Keratinocyte (primary cell): ENCODE data around the gene AMACR. TPM values are rescaled to one million over a fixed set of nuclear protein-coding genes. Genes with fewer than 3 reads are reported as not detected.

Experiments
- DNase-seq: peaks from one replicate; pipeline ENCODE4 v3.0.0-alpha.2; 2011; ENCODE audit warnings: low read depth, missing footprints, low spot score
- FAIRE-seq: peaks from 2 replicates; lab custom pipeline; 2011; peaks lifted over from hg19 to GRCh38; lab: Jason Lieb, UNC
- H2AFZ ChIP-seq: 2 replicates; pipeline ENCODE4 v1.6.0; 2012; ENCODE audit warnings: low read length, control low read depth, inconsistent platforms; ENCODE audit not compliant: control insufficient read depth
- H3K27ac ChIP-seq: 2 replicates; pipeline ENCODE4 v1.5.1; 2011; ENCODE audit warnings: low read length; ENCODE audit not compliant: control insufficient read depth, insufficient read depth
- H3K27me3 ChIP-seq: 3 replicates; pipeline ENCODE4 v1.6.0; 2011; ENCODE audit warnings: low read length; ENCODE audit not compliant: control insufficient read depth, insufficient read depth; ENCODE audit errors: extremely low read depth
- H3K36me3 ChIP-seq, 2 experiments: 2 replicates in 1 of 2; 3 replicates in 1 of 2; pipeline ENCODE4 v1.5.1; 2011; ENCODE audit warnings: low read length in 2 of 2, mild to moderate bottlenecking in 1 of 2; ENCODE audit not compliant: control insufficient read depth in 2 of 2, insufficient read depth in 2 of 2; ENCODE audit errors: extremely low read depth in 1 of 2
- H3K4me1 ChIP-seq: 3 replicates; pipeline ENCODE4 v1.5.1; 2011; ENCODE audit warnings: low read length; ENCODE audit not compliant: control insufficient read depth, insufficient read depth; ENCODE audit errors: extremely low read depth
- H3K4me2 ChIP-seq: 3 replicates; pipeline ENCODE4 v1.6.0; 2011; ENCODE audit warnings: low read depth, low read length; ENCODE audit not compliant: control insufficient read depth, insufficient read depth; ENCODE audit errors: extremely low read depth
- H3K4me3 ChIP-seq, 3 experiments: fragments of 200-600 bp in 1 of 3; sonication (generic) in 1 of 3; 2 replicates in 2 of 3; 3 replicates in 1 of 3; pipeline ENCODE4 v1.5.1; 2011 to 2016; ENCODE audit warnings: low read length in 3 of 3, mild to moderate bottlenecking in 3 of 3, control low read depth in 2 of 3, inconsistent platforms in 1 of 3, low read depth in 1 of 3, mixed read lengths in 1 of 3, mixed run types in 1 of 3, moderate library complexity in 1 of 3; ENCODE audit not compliant: control insufficient read depth in 2 of 3, insufficient read depth in 2 of 3; ENCODE audit errors: extremely low read depth in 1 of 3
- H3K79me2 ChIP-seq: 2 replicates; pipeline ENCODE4 v1.6.0; 2012; ENCODE audit warnings: low read length; ENCODE audit not compliant: control insufficient read depth, insufficient read depth
- H3K9ac ChIP-seq: 3 replicates; pipeline ENCODE4 v1.6.0; 2011; ENCODE audit warnings: low read length; ENCODE audit not compliant: control insufficient read depth, insufficient read depth; ENCODE audit errors: extremely low read depth
- H3K9me1 ChIP-seq: 3 replicates; pipeline ENCODE4 v1.6.0; 2011; ENCODE audit warnings: low read length; ENCODE audit not compliant: control insufficient read depth, insufficient read depth; ENCODE audit errors: extremely low read depth
- H3K9me3 ChIP-seq: 2 replicates; pipeline ENCODE4 v1.5.1; 2012; ENCODE audit warnings: low read depth, low read length; ENCODE audit not compliant: control insufficient read depth
- H4K20me1 ChIP-seq: 3 replicates; pipeline ENCODE4 v1.6.0; 2011; ENCODE audit warnings: low read length; ENCODE audit not compliant: control insufficient read depth, insufficient read depth; ENCODE audit errors: extremely low read depth
- CTCF ChIP-seq, 3 experiments: IDR thresholded peaks in 1 of 3; conservative IDR thresholded peaks in 1 of 3; optimal IDR thresholded peaks in 1 of 3; 2 replicates in 2 of 3; 3 replicates in 1 of 3; pipeline versions ENCODE3 to v1.5.1; 2011; ENCODE audit warnings: low read length in 3 of 3, mild to moderate bottlenecking in 3 of 3, moderate library complexity in 2 of 3, control low read depth in 1 of 3, inconsistent platforms in 1 of 3; ENCODE audit not compliant: insufficient read depth in 2 of 3; ENCODE audit errors: extremely low read depth in 1 of 3
- EZH2 ChIP-seq: IDR thresholded peaks from one replicate; pipeline ENCODE4 v1.6.1; 2012; ENCODE audit warnings: inconsistent platforms, mild to moderate bottlenecking, low read length, moderate library complexity
- dilution Hi-C: fragments of 300-500 bp; cut with MboI; formaldehyde crosslinking; loops from one replicate; pipeline ENCODE4 v1.7.0; 2020; ENCODE audit warnings: low sequenced_read_pairs; ENCODE audit not compliant: extremely low pct_ligation_motif_present
- polyA plus RNA-seq, 5 experiments: library from polyadenylated mRNA; depleted of rRNA in 3 of 5; stranded (reverse) in 3 of 5; stranded (forward) in 1 of 5; unstranded in 1 of 5; fragments of >200 nt; gene quantifications; 1 replicate in 1 of 5; 2 replicates in 3 of 5; 3 replicates in 1 of 5; pipeline versions ENCODE4 v1.2.1 to v1.2.3, GENCODE V29; 2011 to 2012; ENCODE audit warnings: missing spikeins in 2 of 5, low read depth in 1 of 5, low replicate concordance in 1 of 5

Gene AMACR
- polyA plus RNA-seq, 1 donor (not counting 4 experiments of a cell fraction or from before 2014, with no cell fraction given): 20.3 TPM

DNA sequence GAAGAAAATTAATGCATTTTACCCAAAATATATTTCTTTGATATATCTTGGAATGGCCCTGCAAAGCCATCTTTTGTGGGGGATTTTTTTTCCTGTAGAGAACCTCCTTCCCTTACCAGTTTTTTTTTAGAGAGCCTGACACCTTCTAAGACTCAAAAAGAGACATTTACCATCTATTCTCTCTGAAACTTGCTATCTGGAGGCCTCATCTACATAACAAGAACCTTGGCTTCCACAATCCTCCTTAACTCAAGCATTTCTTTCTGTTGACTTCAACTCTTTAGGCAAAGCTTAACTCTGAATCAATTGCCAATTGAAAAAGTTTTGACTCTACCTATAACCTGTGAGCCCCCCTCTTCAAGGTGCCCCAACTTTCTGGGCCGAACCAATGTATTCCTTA, 29.5 kb downstream of the AMACR start:
- TF ChIP-seq CTCF (optimal IDR thresholded peaks at IDR 0.05 in 1 of 3, IDR thresholded peaks at IDR 0.05 in 1 of 3, conservative IDR thresholded peaks at IDR 0.05 in 1 of 3; ENCODE audit: extremely low read depth in 1 of 3, insufficient read depth in 2 of 3, low read length in 3 of 3) (no peak), EZH2 (no peak)
- dilution Hi-C loops: no loop called here
- no peak overlapping the region for H2AFZ ChIP-seq

DNA sequence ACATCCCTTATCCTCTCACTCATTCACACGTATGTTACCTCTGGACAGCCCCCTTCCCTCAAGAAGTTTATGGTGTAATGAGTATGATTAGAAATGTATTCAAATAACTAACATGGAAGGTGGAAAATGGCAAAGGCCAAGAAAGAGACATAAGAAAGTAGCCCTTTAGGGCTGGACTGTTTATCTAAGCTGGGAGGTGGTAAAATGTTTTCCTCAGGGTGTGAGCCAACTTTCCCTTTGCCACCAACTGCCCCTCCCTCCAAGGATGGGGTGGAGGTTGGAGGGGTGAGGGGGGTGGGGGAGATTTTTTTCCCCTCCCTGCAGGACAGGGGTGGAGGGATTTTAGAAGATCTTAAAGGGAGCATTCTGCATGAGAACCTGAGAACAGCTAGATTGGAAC, 31.5 kb downstream of the AMACR start:
- Histone ChIP-seq H3K4me2 (no peak overlapping the region), H3K27me3 (peaks cover 11% of the 10 kb centered on the region), H3K9ac (no peak overlapping the region), H3K9me1 (no peaks in the 10 kb centered on the region), H3K27ac (no peak overlapping the region), H3K4me3 (no peak overlapping the region), H3K4me1 (no peaks in the 10 kb centered on the region), H3K79me2 (no peaks in the 10 kb centered on the region), H3K9me3 (no peaks in the 10 kb centered on the region), H4K20me1 (no peaks in the 10 kb centered on the region), H3K36me3 (no peaks in the 10 kb centered on the region), H2AFZ (no peak overlapping the region)
- FAIRE-seq: no peak
- DNase-seq: no peak
- TF ChIP-seq EZH2 (no peak), CTCF (optimal IDR thresholded peaks at IDR 0.05 in 1 of 3, IDR thresholded peaks at IDR 0.05 in 1 of 3, conservative IDR thresholded peaks at IDR 0.05 in 1 of 3; ENCODE audit: extremely low read depth in 1 of 3, insufficient read depth in 2 of 3, low read length in 3 of 3) (no peak)
- dilution Hi-C loops: no loop called here

More for the DNA sequence above, 29.5 kb downstream of the AMACR start:
- H3K4me3 ChIP-seq: no peak overlapping the region
- H3K27me3 ChIP-seq: peaks cover 11% of the 10 kb centered on the region
- no peaks in the 10 kb centered on the region for H3K4me1 ChIP-seq
- no peak overlapping the region for H3K27ac ChIP-seq
- no peaks in the 10 kb centered on the region for H3K9me1 ChIP-seq
- H4K20me1 ChIP-seq: no peaks in the 10 kb centered on the region
- no peak for FAIRE-seq
- H3K36me3 ChIP-seq: no peaks in the 10 kb centered on the region
- H3K79me2 ChIP-seq: no peaks in the 10 kb centered on the region
- DNase-seq: no peak
- no peaks in the 10 kb centered on the region for H3K9me3 ChIP-seq
- H3K4me2 ChIP-seq: no peak overlapping the region
- H3K9ac ChIP-seq: no peak overlapping the region
